Peyer's patch (tissue), 4 donors: ENCODE measurements around the gene PLAAT2. TPM values are rescaled to one million over a fixed set of nuclear protein-coding genes. Genes with fewer than 3 reads are reported as not detected.
"Not testable (repeated sequence)": the region's sequence is repeated elsewhere in the genome, so short reads cannot be mapped to it uniquely, and the experiment has no call there.

Experiments
- DNase-seq, 3 donors: peaks; one replicate each; pipeline ENCODE4 v3.0.0-alpha.2; 2017 to 2019
- H3K27ac ChIP-seq, 4 donors: fragments of 200-600 bp; sonication (generic); one replicate each; pipeline ENCODE4 v1.5.1; 2016 to 2019
- H3K27me3 ChIP-seq, 2 donors: fragments of 200-600 bp; sonication (generic); one replicate each; pipeline ENCODE4 v1.5.1; 2019
- H3K36me3 ChIP-seq, 3 donors: fragments of 200-600 bp; sonication (generic); one replicate each; pipeline ENCODE4 v1.5.1; 2016 to 2019
- H3K4me1 ChIP-seq, 4 donors: fragments of 200-600 bp; sonication (generic); one replicate each; pipeline ENCODE4 v1.5.1; 2016 to 2019
- H3K4me3 ChIP-seq, 4 donors: fragments of 200-600 bp; sonication (generic); 1 replicate in 3 of 4; 2 replicates in 1 of 4; pipeline ENCODE4 v1.5.1; 2016 to 2019; ENCODE audit warnings: mild to moderate bottlenecking in 1 of 4
- H3K9me3 ChIP-seq, 4 donors: fragments of 200-600 bp; sonication (generic); one replicate each; pipeline ENCODE4 v1.5.1; 2016 to 2019; ENCODE audit warnings: mild to moderate bottlenecking in 1 of 4
- CTCF ChIP-seq, 6 experiments: fragments of 450-650 bp in 4 of 6; fragments of 200-600 bp in 2 of 6; sonication (generic) in 1 of 6; IDR thresholded peaks; one replicate each; pipeline ENCODE4 v1.5.1; 2017 to 2019; ENCODE audit warnings: antibody characterized with exemption in 6 of 6, mild to moderate bottlenecking in 3 of 6, moderate library complexity in 1 of 6
- POLR2A ChIP-seq, 2 donors: fragments of 450-650 bp; IDR thresholded peaks; one replicate each; pipeline ENCODE4 v1.5.1; 2017; ENCODE audit warnings: antibody characterized with exemption in 2 of 2, mild to moderate bottlenecking in 2 of 2, moderate library complexity in 2 of 2
- total RNA-seq, 4 donors: library from RNA; depleted of rRNA; stranded (reverse); fragments of >200 nt; gene quantifications; one replicate each; pipeline ENCODE4 v1.1.0, GENCODE V29; 2016

The PLAAT2 gene
- total RNA-seq, 4 donors from 2014 or later, result 13.2 to 144 (median 68.7) TPM

- no peaks in the 10 kb centered on the region for H3K27me3 ChIP-seq
- TF ChIP-seq POLR2A (IDR thresholded peaks at IDR 0.05), result peak in 1 of 2 donors; percentile 12
- TF ChIP-seq CTCF (IDR thresholded peaks at IDR 0.05), result no peak
- H3K4me1 ChIP-seq, result peaks cover 0 to 15% (median 0%) of the 10 kb centered on the region in 4 donors
- peak in 2 of 3 donors; percentile 67 to 77 for DNase-seq
- H3K27ac ChIP-seq, result peak overlapping the region in 3 of 4 donors; percentile 1 to 84 (median 58)
- H3K4me3 ChIP-seq, result no peak overlapping the region
- H3K36me3 ChIP-seq, result no peaks in the 10 kb centered on the region
- no peaks in the 10 kb centered on the region for H3K9me3 ChIP-seq
Measured at GRCh38 chr11:63609536-63609935, 46.4 kb upstream of the PLAAT2 start.

- Histone ChIP-seq H3K4me3 (no peak overlapping the region), H3K36me3 (no peaks in the 10 kb centered on the region), H3K27me3 (no peaks in the 10 kb centered on the region), H3K4me1 (peaks cover 0 to 15% (median 0%) of the 10 kb centered on the region in 4 donors), H3K9me3 (no peaks in the 10 kb centered on the region), H3K27ac (peak overlapping the region in 3 of 4 donors; percentile 1 to 84 (median 58))
- TF ChIP-seq POLR2A (IDR thresholded peaks at IDR 0.05) (no peak), CTCF (IDR thresholded peaks at IDR 0.05) (no peak)
- no peak for DNase-seq
Measured at GRCh38 chr11:63608353-63609345, 45.5 kb upstream of the PLAAT2 start.

- H3K4me3 ChIP-seq, result no peak overlapping the region
- DNase-seq, result no peak
- no peaks in the 10 kb centered on the region for H3K36me3 ChIP-seq
- TF ChIP-seq POLR2A (IDR thresholded peaks at IDR 0.05) (no peak), CTCF (IDR thresholded peaks at IDR 0.05) (no peak)
- no peaks in the 10 kb centered on the region for H3K9me3 ChIP-seq
- peaks cover 0 to 6% (median 0%) of the 10 kb centered on the region in 4 donors for H3K4me1 ChIP-seq
- H3K27me3 ChIP-seq, result no peaks in the 10 kb centered on the region
- H3K27ac ChIP-seq, result no peak overlapping the region
Measured at GRCh38 chr11:63603180-63603518, 40.0 kb upstream of the PLAAT2 start.

GRCh38 chr11:63602290-63603179 is 39.4 kb upstream of the PLAAT2 start:
- DNase-seq, H3K4me1 ChIP-seq: not testable (repeated sequence)

GRCh38 chr11:63599211-63600122 is 36.3 kb upstream of the PLAAT2 start:
- TF ChIP-seq CTCF (IDR thresholded peaks at IDR 0.05), result no peak
- TF ChIP-seq POLR2A (IDR thresholded peaks at IDR 0.05), result no peak
- H3K27ac ChIP-seq, result no peak overlapping the region
- peaks cover 0 to 6% (median 0%) of the 10 kb centered on the region in 4 donors for H3K4me1 ChIP-seq
- no peaks in the 10 kb centered on the region for H3K9me3 ChIP-seq
- peaks cover 0 to 6% (median 0%) of the 10 kb centered on the region in 3 donors for H3K36me3 ChIP-seq
- no peaks in the 10 kb centered on the region for H3K27me3 ChIP-seq
- peak in 1 of 3 donors; percentile 41 for DNase-seq
- no peak overlapping the region for H3K4me3 ChIP-seq

More at GRCh38 chr11:63602290-63603179, 39.4 kb upstream of the PLAAT2 start:
- H3K4me3 ChIP-seq, H3K27me3 ChIP-seq, H3K36me3 ChIP-seq, H3K9me3 ChIP-seq, H3K27ac ChIP-seq: not testable (repeated sequence)
